GM18526 (cell line): ENCODE results near the gene TAOK2.

Source experiments
- POLR2A ChIP-seq: IDR thresholded peaks from 3 replicates; pipeline ENCODE4 v1.6.1; 2011; ENCODE audit not compliant: insufficient read length; ENCODE audit errors: extremely low read depth

The TAOK2 gene

GRCh38 chr16:30017277-30017656 lies 43.6 kb downstream of the TAOK2 start:
- no peak for TF ChIP-seq POLR2A

GRCh38 chr16:30018731-30019158 lies 45.1 kb downstream of the TAOK2 start:
- no peak for TF ChIP-seq POLR2A

GRCh38 chr16:30022887-30023286 lies 49.2 kb downstream of the TAOK2 start, which contains the start of gene C16orf92:
TSS of gene C16orf92 (plus strand) at chr16:30023198. CDS start at chr16:30023341, 143 bp downstream.
- TF ChIP-seq POLR2A = no peak

DNA sequence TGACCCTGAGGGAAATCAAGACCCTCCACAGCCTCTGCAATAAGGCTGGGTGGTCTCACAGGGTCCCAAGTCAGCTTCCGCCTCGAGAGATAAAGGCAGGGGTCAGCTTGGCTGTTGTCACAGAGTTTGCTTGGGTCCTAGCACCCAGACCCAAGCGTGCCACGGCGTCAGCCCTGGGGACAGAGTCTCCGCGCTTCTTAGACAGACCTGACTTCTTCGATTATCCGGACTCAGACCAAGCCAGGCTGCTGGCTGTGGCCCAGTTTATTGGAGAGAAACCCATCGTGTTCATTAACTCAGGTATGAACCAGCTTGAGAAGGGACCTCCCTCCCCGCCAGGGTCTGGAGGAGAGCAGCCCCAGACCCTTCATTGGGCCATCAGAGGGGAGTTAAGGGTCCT lies 49.9 kb downstream of the TAOK2 start:
- no peak for TF ChIP-seq POLR2A

DNA sequence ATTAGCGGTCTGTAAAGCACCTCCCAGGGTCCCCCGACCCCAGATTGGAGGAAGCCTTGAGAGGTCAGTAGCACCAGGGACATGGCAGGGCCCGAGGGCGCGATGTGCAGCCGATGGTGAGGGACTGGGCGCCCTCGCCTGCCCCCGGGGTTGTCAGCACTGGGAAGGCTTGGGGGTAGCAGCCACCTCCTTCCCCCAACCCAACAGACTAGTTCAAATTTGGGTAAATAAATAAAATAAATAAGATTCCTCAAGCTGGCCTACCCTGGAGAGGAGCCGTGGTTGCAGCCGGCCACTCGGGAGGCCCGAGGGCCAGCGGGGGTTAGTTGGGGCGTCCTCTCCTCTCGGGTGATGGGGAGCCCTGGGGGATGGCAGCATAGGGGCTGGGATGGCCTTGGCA lies 50.8 kb downstream of the TAOK2 start:
- TF ChIP-seq POLR2A = no peak

- TF ChIP-seq POLR2A = no peak
Measured at GRCh38 chr16:30025156-30025555, 51.5 kb downstream of the TAOK2 start.

- no peak for TF ChIP-seq POLR2A
Measured at GRCh38 chr16:30025574-30025973, 51.9 kb downstream of the TAOK2 start.

DNA sequence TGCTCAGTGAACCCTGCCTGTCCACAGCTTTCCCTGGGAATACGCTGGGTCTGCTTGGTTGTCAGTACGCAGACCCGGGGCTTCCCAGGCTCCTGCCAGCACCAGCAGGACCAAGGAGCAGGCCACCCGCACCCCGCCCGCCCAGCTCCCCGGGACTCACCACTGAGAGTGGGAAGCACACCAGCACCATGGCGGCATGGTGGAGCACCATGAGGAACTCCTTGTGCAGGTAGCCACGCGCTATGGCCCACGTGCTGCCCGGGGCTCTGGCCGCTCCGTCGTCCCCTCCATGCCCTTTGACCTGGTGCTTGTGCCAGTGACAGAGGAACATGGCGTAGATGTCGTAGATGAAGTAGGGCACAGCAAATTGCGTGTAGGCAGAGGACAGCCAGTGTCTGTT lies 52.8 kb downstream of the TAOK2 start:
- no peak for TF ChIP-seq POLR2A

DNA sequence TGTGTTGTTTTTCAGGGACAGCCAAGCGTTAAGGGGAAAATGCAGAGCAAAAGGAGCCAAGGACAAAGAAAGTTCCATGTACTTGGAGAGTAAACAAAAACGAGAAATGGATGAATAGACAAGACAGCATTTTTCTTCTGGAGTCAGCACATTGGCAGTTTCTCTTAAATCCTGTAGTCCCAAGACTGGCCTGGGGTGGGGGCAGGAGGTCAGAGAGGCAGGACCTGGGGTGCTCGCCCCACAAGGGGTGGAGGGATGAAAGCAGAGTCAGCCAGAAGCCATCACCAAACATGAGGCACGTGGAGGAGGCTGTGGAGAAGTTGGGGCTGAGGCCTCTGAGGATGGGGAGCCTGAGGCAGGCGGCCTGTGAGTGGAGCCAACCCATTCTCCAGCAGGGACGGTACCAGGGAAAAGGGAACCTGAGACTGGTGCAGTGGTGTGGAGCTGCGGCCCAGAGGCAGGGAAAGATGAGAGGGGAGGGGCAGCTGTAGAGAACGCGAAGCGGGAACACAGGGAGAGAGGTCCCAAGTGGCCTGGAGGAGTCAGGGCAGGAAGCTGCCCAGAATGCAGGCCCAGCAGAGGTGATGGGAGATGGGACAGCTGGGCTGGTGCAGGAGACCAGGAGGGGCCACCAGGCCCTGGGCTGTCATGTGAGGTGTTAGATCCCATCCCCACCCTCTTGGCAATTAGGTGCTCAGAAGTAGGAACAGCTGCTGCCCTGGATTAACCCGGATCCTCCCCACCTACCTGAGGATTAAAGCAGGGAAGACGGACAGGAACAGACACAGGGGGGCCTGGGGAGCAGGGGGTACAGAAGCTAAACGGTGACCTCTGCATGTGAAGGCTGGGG lies 54.1 kb downstream of the TAOK2 start:
- TF ChIP-seq POLR2A = no peak

GRCh38 chr16:30028438-30029076 lies 54.9 kb downstream of the TAOK2 start:
- no peak for TF ChIP-seq POLR2A

- TF ChIP-seq POLR2A = no peak
Measured at GRCh38 chr16:30030011-30030685, 56.5 kb downstream of the TAOK2 start.

DNA sequence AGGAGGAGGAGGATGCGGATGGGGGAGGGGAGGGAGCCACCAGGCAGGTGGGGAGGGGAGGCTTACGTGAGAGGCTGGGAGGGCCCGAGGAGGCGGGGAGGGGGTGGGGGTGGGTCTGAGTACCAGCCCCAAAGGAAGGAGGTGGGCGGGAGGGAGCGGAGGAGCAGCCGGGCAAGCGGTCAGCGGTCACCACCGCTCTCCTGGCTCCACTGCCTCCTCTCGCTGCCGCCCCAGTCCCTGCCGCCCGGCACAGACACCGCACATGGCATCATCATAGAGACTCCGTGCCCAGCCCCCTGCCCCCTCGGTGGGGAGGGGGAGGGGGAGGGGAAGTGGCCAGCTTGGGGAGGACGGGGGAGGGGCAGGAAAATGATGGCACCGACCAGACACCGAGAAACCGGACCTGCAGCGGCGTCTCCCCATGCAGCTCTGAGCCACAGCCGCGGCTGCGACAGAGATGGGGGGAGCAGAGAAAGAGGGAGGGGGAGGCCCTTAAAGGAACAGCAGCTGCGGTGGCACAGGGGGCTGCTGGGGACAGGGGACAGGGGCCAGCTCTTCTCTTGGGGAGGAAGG lies 57.3 kb downstream of the TAOK2 start, which contains the start of gene TLCD3B:
Gene TLCD3B, minus strand, starts transcription at position 431 of the 573 bp plus-strand sequence. CDS start 744 bp downstream, outside the sequence.
- TF ChIP-seq POLR2A = no peak

GRCh38 chr16:30031477-30031918 lies 57.8 kb downstream of the TAOK2 start:
- TF ChIP-seq POLR2A = no peak

- no peak for TF ChIP-seq POLR2A
Measured at GRCh38 chr16:30032083-30032819, 58.6 kb downstream of the TAOK2 start.

- no peak for TF ChIP-seq POLR2A
Measured at GRCh38 chr16:30033270-30033669, 59.6 kb downstream of the TAOK2 start.

GRCh38 chr16:30040221-30040620 lies 66.6 kb downstream of the TAOK2 start:
- TF ChIP-seq POLR2A = no peak
